ENCODE data around the gene DGKI. TPM values are rescaled to one million over a fixed set of nuclear protein-coding genes. Genes with fewer than 3 reads are reported as not detected.
"Not testable (repeated sequence)": the region's sequence is repeated elsewhere in the genome, so short reads cannot be mapped to it uniquely, and the experiment has no call there.

Gene DGKI
- total RNA-seq, 1 experiment from 2014 or later = 0.39 TPM

- Histone ChIP-seq H3K9me3 (ENCODE audit: low read depth, low read length, poor library complexity, severe bottlenecking) (no peaks in the 10 kb centered on the region), H3K27ac (ENCODE audit: low read depth, low read length, poor library complexity, severe bottlenecking) (no peak overlapping the region), H3K4me1 (ENCODE audit: insufficient read depth, low read length, poor library complexity, severe bottlenecking) (no peaks in the 10 kb centered on the region), H3K27me3 (replicated peaks; ENCODE audit: insufficient read depth, low read depth, low read length, poor library complexity) (peaks cover 17% of the 10 kb centered on the region), H3K4me3 (ENCODE audit: low read depth, low read length, poor library complexity, severe bottlenecking) (no peak overlapping the region), H3K36me3 (ENCODE audit: insufficient read depth, low read length, poor library complexity, severe bottlenecking) (no peaks in the 10 kb centered on the region)
- TF ChIP-seq, protein P1, sequence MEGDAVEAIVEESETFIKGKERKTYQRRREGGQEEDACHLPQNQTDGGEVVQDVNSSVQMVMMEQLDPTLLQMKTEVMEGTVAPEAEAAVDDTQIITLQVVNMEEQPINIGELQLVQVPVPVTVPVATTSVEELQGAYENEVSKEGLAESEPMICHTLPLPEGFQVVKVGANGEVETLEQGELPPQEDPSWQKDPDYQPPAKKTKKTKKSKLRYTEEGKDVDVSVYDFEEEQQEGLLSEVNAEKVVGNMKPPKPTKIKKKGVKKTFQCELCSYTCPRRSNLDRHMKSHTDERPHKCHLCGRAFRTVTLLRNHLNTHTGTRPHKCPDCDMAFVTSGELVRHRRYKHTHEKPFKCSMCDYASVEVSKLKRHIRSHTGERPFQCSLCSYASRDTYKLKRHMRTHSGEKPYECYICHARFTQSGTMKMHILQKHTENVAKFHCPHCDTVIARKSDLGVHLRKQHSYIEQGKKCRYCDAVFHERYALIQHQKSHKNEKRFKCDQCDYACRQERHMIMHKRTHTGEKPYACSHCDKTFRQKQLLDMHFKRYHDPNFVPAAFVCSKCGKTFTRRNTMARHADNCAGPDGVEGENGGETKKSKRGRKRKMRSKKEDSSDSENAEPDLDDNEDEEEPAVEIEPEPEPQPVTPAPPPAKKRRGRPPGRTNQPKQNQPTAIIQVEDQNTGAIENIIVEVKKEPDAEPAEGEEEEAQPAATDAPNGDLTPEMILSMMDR (conservative IDR thresholded peaks at IDR 0.05; ENCODE audit: low read depth, low read length) = no peak
- TF ChIP-seq EZH2 (IDR thresholded peaks at IDR 0.05; ENCODE audit: borderline replicate concordance, low read depth, low read length, poor library complexity, severe bottlenecking) = no peak
- no TSS peak for BruUV-seq (replicated peaks)
- POLR2A ChIA-PET (ENCODE audit: low non-redundant PET) = no interaction called here
- CTCF ChIA-PET = no interaction called here
- intact Hi-C loops (cut with micrococcal nuclease; ENCODE audit: unreplicated experiment) = no loop called here
- DNase-seq (ENCODE audit: low spot score) = no peak
These were observed 397.8 kb downstream of the DGKI start for GRCh38 chr7:137449016-137449415.

DNA sequence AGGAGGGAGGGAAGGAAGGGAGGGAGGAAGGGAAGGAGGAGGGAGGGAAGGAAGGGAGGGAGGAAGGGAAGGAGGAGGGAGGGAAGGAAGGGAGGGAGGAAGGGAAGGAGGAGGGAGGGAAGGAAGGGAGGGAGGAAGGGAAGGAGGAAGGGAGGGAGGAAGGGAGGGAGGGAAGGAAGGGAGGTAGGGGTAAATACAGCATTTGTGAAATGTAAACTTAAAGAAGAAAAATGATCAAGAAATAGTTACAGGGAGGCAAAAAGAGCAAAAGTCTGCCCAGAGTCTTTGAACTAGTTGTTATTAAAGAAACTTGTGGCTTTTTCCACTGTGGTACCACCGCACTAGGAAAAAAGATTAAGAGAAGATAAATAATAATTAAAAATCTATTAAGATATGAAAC is 398.2 kb downstream of the DGKI start:
- H3K27me3 ChIP-seq (replicated peaks; ENCODE audit: insufficient read depth, low read depth, low read length, poor library complexity) = peaks cover 17% of the 10 kb centered on the region
- CTCF ChIA-PET; BruUV-seq (replicated peaks); H3K27ac ChIP-seq (ENCODE audit: low read depth, low read length, poor library complexity, severe bottlenecking); intact Hi-C loops (cut with micrococcal nuclease; ENCODE audit: unreplicated experiment); H3K4me3 ChIP-seq (ENCODE audit: low read depth, low read length, poor library complexity, severe bottlenecking); DNase-seq (ENCODE audit: low spot score); POLR2A ChIA-PET (ENCODE audit: low non-redundant PET); H3K4me1 ChIP-seq (ENCODE audit: insufficient read depth, low read length, poor library complexity, severe bottlenecking); H3K9me3 ChIP-seq (ENCODE audit: low read depth, low read length, poor library complexity, severe bottlenecking); H3K36me3 ChIP-seq (ENCODE audit: insufficient read depth, low read length, poor library complexity, severe bottlenecking): not testable (repeated sequence)

- ChIA-PET CTCF (no interaction called here), POLR2A (ENCODE audit: low non-redundant PET) (no interaction called here)
- Histone ChIP-seq H3K27me3 (replicated peaks; ENCODE audit: insufficient read depth, low read depth, low read length, poor library complexity) (peaks cover 17% of the 10 kb centered on the region), H3K36me3 (ENCODE audit: insufficient read depth, low read length, poor library complexity, severe bottlenecking) (no peaks in the 10 kb centered on the region), H3K4me3 (ENCODE audit: low read depth, low read length, poor library complexity, severe bottlenecking) (no peak overlapping the region), H3K9me3 (ENCODE audit: low read depth, low read length, poor library complexity, severe bottlenecking) (peaks cover 3% of the 10 kb centered on the region), H3K4me1 (ENCODE audit: insufficient read depth, low read length, poor library complexity, severe bottlenecking) (no peaks in the 10 kb centered on the region), H3K27ac (ENCODE audit: low read depth, low read length, poor library complexity, severe bottlenecking) (no peak overlapping the region)
- TF ChIP-seq EZH2 (IDR thresholded peaks at IDR 0.05; ENCODE audit: borderline replicate concordance, low read depth, low read length, poor library complexity, severe bottlenecking) = no peak
- TF ChIP-seq, protein P1 (conservative IDR thresholded peaks at IDR 0.05; ENCODE audit: low read depth, low read length) = no peak
- intact Hi-C loops (cut with micrococcal nuclease; ENCODE audit: unreplicated experiment) = no loop called here
- BruUV-seq (replicated peaks) = no TSS peak
- DNase-seq (ENCODE audit: low spot score) = no peak
These were observed 400.7 kb downstream of the DGKI start for GRCh38 chr7:137446025-137446424.

DNA sequence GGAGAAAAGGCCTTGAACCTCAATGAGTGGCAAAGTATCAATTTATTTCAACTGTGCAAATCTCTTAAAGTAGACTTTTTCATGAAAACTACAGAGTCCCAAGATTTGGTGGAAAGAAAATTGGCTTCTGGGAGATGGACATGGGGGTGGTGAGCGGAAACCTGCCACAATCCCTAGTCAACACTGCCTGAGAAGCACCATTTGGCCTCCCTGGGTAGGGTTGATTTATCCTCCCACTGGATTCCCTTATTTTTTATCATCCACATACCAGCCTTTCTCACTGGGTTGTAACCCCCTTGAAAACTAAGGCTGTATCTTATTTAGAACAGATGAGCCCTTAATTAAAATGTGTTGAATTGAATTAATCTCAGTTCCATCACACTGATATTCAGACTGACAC is 401.5 kb downstream of the DGKI start:
- H3K27me3 ChIP-seq (replicated peaks; ENCODE audit: insufficient read depth, low read depth, low read length, poor library complexity) = peaks cover 17% of the 10 kb centered on the region
- TF ChIP-seq, protein P1 (conservative IDR thresholded peaks at IDR 0.05; ENCODE audit: low read depth, low read length) = no peak
- no peak for TF ChIP-seq EZH2 (IDR thresholded peaks at IDR 0.05; ENCODE audit: borderline replicate concordance, low read depth, low read length, poor library complexity, severe bottlenecking)
- no peak for DNase-seq (ENCODE audit: low spot score)
- H3K27ac ChIP-seq (ENCODE audit: low read depth, low read length, poor library complexity, severe bottlenecking) = no peak overlapping the region
- CTCF ChIA-PET = no interaction called here
- no peak overlapping the region for H3K4me3 ChIP-seq (ENCODE audit: low read depth, low read length, poor library complexity, severe bottlenecking)
- BruUV-seq (replicated peaks) = no TSS peak
- no peaks in the 10 kb centered on the region for H3K36me3 ChIP-seq (ENCODE audit: insufficient read depth, low read length, poor library complexity, severe bottlenecking)
- intact Hi-C loops (cut with micrococcal nuclease; ENCODE audit: unreplicated experiment) = no loop called here
- POLR2A ChIA-PET (ENCODE audit: low non-redundant PET) = no interaction called here
- peaks cover 3% of the 10 kb centered on the region for H3K9me3 ChIP-seq (ENCODE audit: low read depth, low read length, poor library complexity, severe bottlenecking)
- peaks cover 5% of the 10 kb centered on the region for H3K4me1 ChIP-seq (ENCODE audit: insufficient read depth, low read length, poor library complexity, severe bottlenecking)
